OCI-LY3 (cell line): ENCODE results near the gene MCEMP1.

Experiments
- CTCF ChIP-seq: fragments of 200-600, 300-600 bp; sonication (generic); IDR thresholded peaks from 2 replicates; pipeline ENCODE4 v1.5.1; 2014; ENCODE audit warnings: antibody characterized with exemption, low read length, low read depth
- EZH2phosphoT487 ChIP-seq: fragments of 200-600 bp; shearing (Covaris generic); IDR thresholded peaks from 2 replicates; pipeline ENCODE4 v1.6.1; 2018; ENCODE audit warnings: antibody characterized with exemption, mixed run types, low read depth

DNA sequence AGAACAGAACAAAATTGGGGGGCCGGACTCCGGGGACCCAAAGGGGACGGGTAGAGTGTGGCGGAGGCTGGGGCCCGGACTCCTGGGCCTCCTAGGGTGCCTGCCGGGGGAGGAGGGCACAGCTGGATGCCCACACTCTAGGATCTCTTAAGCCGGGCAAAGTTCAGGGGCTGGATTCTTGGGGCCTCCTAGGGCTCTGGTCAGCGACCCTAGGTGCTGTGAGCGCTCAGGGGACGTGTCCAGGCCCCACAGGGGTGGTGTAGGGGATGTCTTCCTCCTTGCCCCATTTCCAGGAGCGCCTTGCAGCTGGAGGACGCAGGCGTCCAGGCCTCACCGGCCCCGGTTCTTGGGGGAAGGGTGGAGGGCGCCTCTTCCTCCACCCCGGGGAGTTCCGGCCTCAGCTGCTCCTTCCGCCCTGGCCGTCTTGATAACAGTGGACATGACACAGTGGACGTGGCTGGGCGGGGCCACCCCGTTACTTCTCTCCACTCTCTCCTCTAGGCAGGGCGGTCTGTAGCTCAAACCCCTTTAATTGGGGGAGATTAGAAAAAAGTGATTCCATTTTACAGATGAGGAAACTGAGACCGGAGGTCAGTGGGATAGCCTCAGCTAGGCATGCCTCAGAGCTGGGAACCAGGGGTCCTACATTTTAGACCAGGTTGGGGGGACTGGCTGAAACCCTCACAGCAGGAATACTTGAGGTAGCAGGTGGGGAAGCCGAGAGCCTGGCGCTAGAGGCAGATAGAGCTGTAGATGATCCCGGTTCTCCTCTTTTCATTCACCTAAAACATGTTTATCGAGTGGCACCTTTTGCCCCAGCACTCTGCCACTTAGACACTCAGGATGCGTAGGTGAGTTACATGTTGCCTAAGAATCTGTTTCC lies 39.3 kb upstream of the MCEMP1 start:
- TF ChIP-seq CTCF (no peak), EZH2phosphoT487 (no peak)
